HEK293T (cell line): ENCODE data around the gene NAGS.
"Not testable (repeated sequence)": the region's sequence is repeated elsewhere in the genome, so short reads cannot be mapped to it uniquely, and the experiment has no call there.

Experiments used
- CTCF ChIA-PET: fragments of 350-600 bp; formaldehyde crosslinking; extraction: SDS; loops from one replicate; lab custom pipeline; 2021; ENCODE audit warnings: antibody characterized with exemption, inconsistent platforms; lab: Yijun Ruan, JAX
- POLR2A ChIA-PET: fragments of 350-600 bp; formaldehyde crosslinking; extraction: SDS; loops from one replicate; lab custom pipeline; 2020; ENCODE audit warnings: antibody characterized with exemption, inconsistent platforms; lab: Yijun Ruan, JAX
- DNase-seq: peaks from one replicate; pipeline ENCODE4 v3.0.0; 2012; ENCODE audit warnings: mixed read lengths; ENCODE audit errors: extremely low spot score
- ARNT ChIP-seq: fragments of 450-650 bp; IDR thresholded peaks from 2 replicates; pipeline ENCODE4 v1.6.1; 2017; ENCODE audit warnings: mild to moderate bottlenecking
- BHLHE40 ChIP-seq: fragments of 450-650 bp; IDR thresholded peaks from 2 replicates; pipeline ENCODE4 v1.6.1; 2016; ENCODE audit warnings: mild to moderate bottlenecking, moderate library complexity, borderline replicate concordance
- CTBP1 ChIP-seq: fragments of 450-650 bp; IDR thresholded peaks from 2 replicates; pipeline ENCODE4 v1.6.1; 2016; ENCODE audit warnings: borderline replicate concordance
- ELF4 ChIP-seq: fragments of 450-650 bp; IDR thresholded peaks from 2 replicates; pipeline ENCODE4 v1.6.1; 2017; ENCODE audit warnings: antibody characterized with exemption
- FOXA1 ChIP-seq: fragments of 450-650 bp; IDR thresholded peaks from 2 replicates; pipeline ENCODE4 v1.6.1; 2016; ENCODE audit warnings: mild to moderate bottlenecking
- FOXK2 ChIP-seq: fragments of 450-650 bp; IDR thresholded peaks from 2 replicates; pipeline ENCODE4 v1.6.1; 2016; ENCODE audit warnings: mild to moderate bottlenecking
- FOXM1 ChIP-seq: fragments of 450-650 bp; IDR thresholded peaks from 2 replicates; pipeline ENCODE4 v1.6.1; 2017; ENCODE audit warnings: mild to moderate bottlenecking, borderline replicate concordance
- HDGF ChIP-seq: fragments of 450-650 bp; IDR thresholded peaks from 2 replicates; pipeline ENCODE4 v1.6.1; 2017; ENCODE audit warnings: antibody characterized with exemption, borderline replicate concordance
- L3MBTL2 ChIP-seq: fragments of 450-650 bp; conservative IDR thresholded peaks from 2 replicates; pipeline ENCODE4 v1.6.1; 2016; ENCODE audit warnings: mild to moderate bottlenecking
- LEF1 ChIP-seq: fragments of 450-650 bp; IDR thresholded peaks from 2 replicates; pipeline ENCODE4 v1.6.1; 2017; ENCODE audit warnings: mild to moderate bottlenecking, borderline replicate concordance
- NFRKB ChIP-seq: fragments of 450-650 bp; IDR thresholded peaks from 2 replicates; pipeline ENCODE4 v1.6.1; 2016; ENCODE audit warnings: mild to moderate bottlenecking, moderate library complexity
- SP1 ChIP-seq: fragments of 450-650 bp; IDR thresholded peaks from 2 replicates; pipeline ENCODE4 v1.6.1; 2017
- SUZ12 ChIP-seq: fragments of 450-650 bp; IDR thresholded peaks from 2 replicates; pipeline ENCODE4 v1.6.1; 2016; ENCODE audit warnings: mild to moderate bottlenecking
- TARDBP ChIP-seq: fragments of 450-650 bp; IDR thresholded peaks from 2 replicates; pipeline ENCODE4 v1.6.1; 2016
- ZNF384 ChIP-seq: fragments of 450-650 bp; IDR thresholded peaks from 2 replicates; pipeline ENCODE4 v1.6.1; 2016
- TF ChIP-seq, protein P1 (sequence below): fragments of 450-650 bp; IDR thresholded peaks from 2 replicates; pipeline ENCODE4 v1.6.1; 2016

Gene NAGS

GRCh38 chr17:43987131-43988021 is 17.0 kb upstream of the NAGS start:
- ChIA-PET CTCF (interaction anchor here (0.9 to 1.8 kb wide), 4 partner anchors 20 to 146 kb away, joined by 3 to 7 read pairs (median 4); no protein-coding TSS in a partner anchor), POLR2A (interaction anchor here (0.5 to 0.9 kb wide), 2 partner anchors 27 to 35 kb away, joined by 3 read pairs; partner anchors contain the start of gene TMEM101)
- no peak for DNase-seq
- TF ChIP-seq FOXM1 (no peak), TARDBP (no peak), ELF4 (no peak), ZNF384 (no peak), LEF1 (no peak), FOXK2 (no peak), ARNT (no peak), NFRKB (no peak), CTBP1 (no peak), L3MBTL2 (no peak)

GRCh38 chr17:43988301-43988700 is 16.1 kb upstream of the NAGS start:
- ChIA-PET CTCF (interaction anchor here (0.6 to 1.8 kb wide), 4 partner anchors 19 to 147 kb away, joined by 4 to 7 read pairs (median 4); no protein-coding TSS in a partner anchor), POLR2A (no interaction called here)
- TF ChIP-seq FOXK2 (no peak), FOXM1 (no peak), SP1 (no peak), TARDBP (no peak), SUZ12 (no peak), ELF4 (no peak), ZNF384 (no peak), HDGF (no peak), BHLHE40 (no peak), L3MBTL2 (no peak), FOXA1 (no peak), CTBP1 (no peak), LEF1 (no peak), ARNT (no peak), NFRKB (no peak)
- TF ChIP-seq, protein P1, sequence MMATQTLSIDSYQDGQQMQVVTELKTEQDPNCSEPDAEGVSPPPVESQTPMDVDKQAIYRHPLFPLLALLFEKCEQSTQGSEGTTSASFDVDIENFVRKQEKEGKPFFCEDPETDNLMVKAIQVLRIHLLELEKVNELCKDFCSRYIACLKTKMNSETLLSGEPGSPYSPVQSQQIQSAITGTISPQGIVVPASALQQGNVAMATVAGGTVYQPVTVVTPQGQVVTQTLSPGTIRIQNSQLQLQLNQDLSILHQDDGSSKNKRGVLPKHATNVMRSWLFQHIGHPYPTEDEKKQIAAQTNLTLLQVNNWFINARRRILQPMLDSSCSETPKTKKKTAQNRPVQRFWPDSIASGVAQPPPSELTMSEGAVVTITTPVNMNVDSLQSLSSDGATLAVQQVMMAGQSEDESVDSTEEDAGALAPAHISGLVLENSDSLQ: no peak
- DNase-seq: no peak

DNA sequence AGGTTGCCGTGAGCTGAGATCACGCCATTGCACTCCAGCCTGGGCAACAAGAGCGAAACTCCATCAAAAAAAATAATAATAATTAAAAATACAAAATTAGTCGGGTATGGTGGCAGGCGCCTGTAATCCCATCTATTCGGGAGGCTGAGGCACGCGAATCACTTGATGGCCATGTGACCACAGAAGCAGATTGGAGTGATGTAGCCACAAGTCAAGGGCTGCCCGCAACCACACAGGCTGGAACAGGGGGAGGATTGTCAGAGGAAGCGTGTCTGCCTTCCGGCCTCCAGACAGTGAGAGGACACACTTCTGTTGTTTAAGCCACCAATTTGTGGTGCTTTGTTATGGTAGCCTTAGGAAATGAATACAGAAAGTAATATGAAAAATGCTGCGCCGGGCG is 11.8 kb upstream of the NAGS start:
- no peak for DNase-seq
- POLR2A ChIA-PET: interaction anchor here (0.5 to 2.5 kb wide), 2 partner anchors 10 to 30 kb away, joined by 3 to 16 read pairs; no protein-coding TSS in a partner anchor
- TF ChIP-seq ZNF384: no peak
- no peak for TF ChIP-seq FOXK2
- no peak for TF ChIP-seq HDGF
- no peak for TF ChIP-seq BHLHE40
- TF ChIP-seq SUZ12: no peak
- no peak for TF ChIP-seq L3MBTL2
- no peak for TF ChIP-seq FOXA1
- no peak for TF ChIP-seq FOXM1
- TF ChIP-seq TARDBP: no peak
- TF ChIP-seq SP1: no peak
- CTCF ChIA-PET: interaction anchor here (3.4 kb wide), 1 partner anchor 49 kb away, joined by 58 read pairs; the partner anchor contains the start of gene PPY

DNA sequence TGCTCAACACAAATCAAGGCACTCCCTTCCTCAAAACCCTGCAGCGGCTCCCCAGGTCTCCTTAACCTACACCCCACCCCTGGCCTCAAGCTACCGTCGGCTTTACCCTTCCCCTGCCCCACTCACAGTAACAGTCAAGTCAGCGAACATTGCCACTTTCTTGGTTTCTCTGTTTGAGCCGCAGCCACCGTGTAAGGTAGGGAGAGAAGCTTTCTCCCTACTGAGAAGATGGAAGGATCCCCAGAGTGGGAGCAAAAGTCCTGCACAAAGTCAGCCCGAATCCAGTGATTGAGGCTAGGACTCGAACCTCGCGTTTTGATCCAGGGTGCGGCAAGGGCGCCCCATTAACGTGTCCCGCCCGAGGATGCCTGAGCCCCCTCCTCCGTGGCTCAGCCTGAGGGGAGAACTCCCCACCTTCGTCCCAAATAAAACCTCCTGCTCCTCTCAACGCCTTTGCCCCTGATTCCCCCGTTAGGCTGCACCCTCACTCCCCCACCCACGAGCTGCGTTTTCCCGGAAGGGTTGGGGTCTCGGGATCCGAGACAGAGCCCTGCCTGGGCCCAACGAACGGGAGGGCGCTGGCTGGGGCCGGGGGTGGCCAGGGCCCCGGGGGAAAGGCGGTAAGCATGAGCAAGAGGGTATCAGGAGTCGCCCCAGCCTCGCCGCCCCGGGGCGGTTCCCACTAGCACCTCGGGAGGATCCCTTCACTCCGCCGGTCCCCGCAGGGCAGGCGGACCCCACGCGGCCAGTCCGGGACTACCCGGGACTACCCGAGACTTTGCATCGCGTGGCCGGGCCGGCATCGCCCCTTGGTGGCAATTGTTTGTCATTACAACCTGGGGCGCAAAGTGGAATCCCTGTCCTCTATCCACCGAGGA is 9.9 kb upstream of the NAGS start:
- DNase-seq: peak; percentile 88
- ChIA-PET CTCF (interaction anchor here (0.6 to 3.4 kb wide), 6 partner anchors 51 to 294 kb away, joined by 3 to 58 read pairs (median 3); partner anchors contain the start of genes MPP2 and PPY), POLR2A (interaction anchor here (0.6 to 2.5 kb wide), 5 partner anchors 11 to 56 kb away, joined by 3 to 16 read pairs (median 4); no protein-coding TSS in a partner anchor)
- TF ChIP-seq TARDBP (peak; percentile 93), BHLHE40 (no peak), FOXM1 (0 out of 2 replicates have a peak, but pooled peaks have one; percentile 38), L3MBTL2 (peak; percentile 75), LEF1 (no peak; the same call in 1 of the 2 replicates)

DNA sequence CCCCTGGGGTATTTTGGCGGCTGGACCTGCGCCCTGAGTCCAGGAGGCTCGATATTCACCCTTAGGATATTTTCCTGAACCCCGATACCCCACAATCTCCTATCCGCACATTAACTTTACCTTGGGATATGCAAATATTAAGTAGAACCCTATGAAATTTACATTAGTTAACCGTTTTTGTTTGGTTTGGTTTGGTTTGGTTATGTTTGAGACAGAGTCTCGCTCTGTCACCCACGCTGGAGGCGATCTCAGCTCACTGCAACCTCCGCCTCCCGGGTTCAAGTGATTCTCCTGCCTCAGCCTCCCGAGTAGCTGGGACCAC is 9.3 kb upstream of the NAGS start:
- TF ChIP-seq SP1 (no peak), ARNT (no peak), L3MBTL2 (no peak), ELF4 (no peak), LEF1 (no peak), HDGF (no peak), FOXK2 (no peak), CTBP1 (no peak), FOXM1 (no peak), ZNF384 (no peak), NFRKB (no peak), FOXA1 (no peak), BHLHE40 (no peak), TARDBP (no peak), SUZ12 (no peak)
- TF ChIP-seq, protein P1: no peak
- ChIA-PET POLR2A (interaction anchor here (1.3 kb wide), 1 partner anchor 51 kb away, joined by 5 read pairs; no protein-coding TSS in a partner anchor), CTCF (interaction anchor here (1.3 to 3.4 kb wide), 3 partner anchors 52 to 115 kb away, joined by 3 to 58 read pairs (median 6); partner anchors contain the start of gene PPY)
- no peak for DNase-seq

DNA sequence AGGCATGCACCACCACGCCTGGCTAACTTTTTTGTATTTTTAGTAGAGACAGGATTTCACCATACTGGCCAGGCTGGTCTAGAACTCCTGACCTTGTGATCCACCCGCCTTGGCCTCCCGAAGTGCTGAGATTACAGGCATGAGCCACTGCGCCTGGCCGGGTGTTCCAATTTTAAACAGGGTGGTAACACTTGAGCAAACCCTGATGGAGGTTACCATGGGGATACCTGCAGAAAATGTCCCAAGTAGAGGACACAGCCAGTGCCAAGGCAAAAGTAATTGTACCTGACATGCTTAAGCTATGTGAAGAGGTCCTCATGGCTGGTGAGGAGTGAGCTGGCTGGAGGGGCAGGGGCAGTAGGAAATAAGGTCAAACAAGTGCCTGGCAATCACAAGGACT is 7.2 kb upstream of the NAGS start:
- CTCF ChIA-PET: interaction anchor here (0.6 to 2.1 kb wide), 10 partner anchors 10 to 501 kb away, joined by 3 to 7 read pairs (median 4); no protein-coding TSS in a partner anchor
- POLR2A ChIA-PET: interaction anchor here (1.6 kb wide), 1 partner anchor 60 kb away, joined by 3 read pairs; no protein-coding TSS in a partner anchor
- DNase-seq: not testable (repeated sequence)
